A549 (cell line): ENCODE measurements around the gene ATXN7L1. TPM values are rescaled to one million over a fixed set of nuclear protein-coding genes. Genes with fewer than 3 reads are reported as not detected.

Experiments used
- ATAC-seq, 2 experiments: fragments of 200-7000 bp in 1 of 2; fragments of >200 bp in 1 of 2; cut with Nextera tagmentation in 1 of 2; cut with Tn5 transposase in 1 of 2; 3 replicates each; pipeline versions ENCODE4 v1.8.0 to v1.9.1; 2018 to 2020; ENCODE audit warnings: mild to moderate bottlenecking in 1 of 2, moderate library complexity in 1 of 2
- CTCF ChIA-PET: fragments of 300-600 bp; sonication (Branson Sonifier 250); formaldehyde crosslinking; extraction: SDS; loops from one replicate; lab custom pipeline; 2021; ENCODE audit warnings: antibody characterized with exemption, inconsistent platforms; lab: Yijun Ruan, JAX
- POLR2A ChIA-PET: fragments of 350-600 bp; formaldehyde crosslinking; extraction: SDS; loops from one replicate; lab custom pipeline; 2021; ENCODE audit warnings: antibody characterized with exemption, inconsistent platforms; lab: Yijun Ruan, JAX
- DNase-seq, 2 experiments: peaks; one replicate each; pipeline versions ENCODE4 v3.0.0 to v3.0.0-alpha.2; 2011 to 2016; ENCODE audit warnings: low read depth in 1 of 2, low spot score in 1 of 2
- FAIRE-seq: peaks from 2 replicates; lab custom pipeline; 2011; peaks lifted over from hg19 to GRCh38; lab: Jason Lieb, UNC
- H3K27ac ChIP-seq, 2 experiments: fragments of >200 bp; sonication (Bioruptor Twin); formaldehyde crosslinking; 3 replicates each; pipeline ENCODE4 v1.5.1; 2016 to 2017
- H3K4me1 ChIP-seq: fragments of >200 bp; sonication (Bioruptor Twin); formaldehyde crosslinking; 3 replicates; pipeline ENCODE4 v1.6.1; 2016
- H3K4me2 ChIP-seq: fragments of >200 bp; sonication (Bioruptor Twin); formaldehyde crosslinking; 3 replicates; pipeline ENCODE4 v1.6.1; 2016
- H3K4me3 ChIP-seq: fragments of >200 bp; sonication (Bioruptor Twin); formaldehyde crosslinking; 3 replicates; pipeline ENCODE4 v1.5.1; 2016
- H3K9me3 ChIP-seq: fragments of >200 bp; sonication (Bioruptor Twin); formaldehyde crosslinking; 3 replicates; pipeline ENCODE4 v1.6.1; 2016
- BHLHE40 ChIP-seq: IDR thresholded peaks from 2 replicates; pipeline ENCODE4 v1.6.1; 2012; ENCODE audit warnings: low read depth, low read length, inconsistent platforms
- CEBPB ChIP-seq, 2 experiments: fragments of >200 bp in 1 of 2; sonication (Bioruptor Twin) in 1 of 2; formaldehyde crosslinking in 1 of 2; IDR thresholded peaks; 2 replicates each; pipeline ENCODE4 v1.6.1; 2012 to 2016
- CHD2 ChIP-seq: fragments of 150-350 bp; IDR thresholded peaks from 2 replicates; pipeline ENCODE4 v1.6.1; 2014; ENCODE audit warnings: low read length; ENCODE audit not compliant: partially characterized antibody
- CHD4 ChIP-seq: fragments of 200-600 bp; sonication (generic); IDR thresholded peaks from 2 replicates; pipeline ENCODE4 v1.6.1; 2016; ENCODE audit warnings: antibody characterized with exemption, mild to moderate bottlenecking, borderline replicate concordance
- EHF ChIP-seq: fragments of 250-450 bp; sonication (Bioruptor Pico); IDR thresholded peaks from 2 replicates; pipeline ENCODE4 v1.5.0; 2020; ENCODE audit warnings: mild to moderate bottlenecking
- EHMT2 ChIP-seq: fragments of 200-600 bp; sonication (generic); IDR thresholded peaks from 2 replicates; pipeline ENCODE4 v1.6.1; 2016; ENCODE audit warnings: antibody characterized with exemption, low read depth, mild to moderate bottlenecking, moderate library complexity
- FOSB ChIP-seq: fragments of 250-450 bp; sonication (Bioruptor Pico); IDR thresholded peaks from 2 replicates; pipeline ENCODE4 v1.5.0; 2020; ENCODE audit warnings: mild to moderate bottlenecking, moderate library complexity
- FOSL2 ChIP-seq, 2 experiments: fragments of 450-650 bp in 1 of 2; fragments of >200 bp in 1 of 2; sonication (Bioruptor Twin) in 1 of 2; formaldehyde crosslinking; IDR thresholded peaks; 2 replicates each; pipeline versions ENCODE4 v1.5.0 to v1.6.1; 2016 to 2020; ENCODE audit warnings: mild to moderate bottlenecking in 1 of 2, moderate library complexity in 1 of 2
- HDAC2 ChIP-seq: fragments of 200-600 bp; sonication (generic); IDR thresholded peaks from 2 replicates; pipeline ENCODE4 v1.6.1; 2016
- HES2 ChIP-seq: fragments of >200 bp; sonication (Bioruptor Twin); formaldehyde crosslinking; IDR thresholded peaks from 2 replicates; pipeline ENCODE4 v1.6.1; 2016
- HEYL ChIP-seq: fragments of 250-450 bp; sonication (Bioruptor Pico); IDR thresholded peaks from 2 replicates; pipeline ENCODE4 v1.8.0; 2021; ENCODE audit warnings: mild to moderate bottlenecking, moderate library complexity
- JUN ChIP-seq, 2 experiments: fragments of >200 bp; sonication (Bioruptor Twin); formaldehyde crosslinking; IDR thresholded peaks; 2 replicates in 1 of 2; 3 replicates in 1 of 2; pipeline ENCODE4 v1.6.1; 2016 to 2017
- KDM5A ChIP-seq: fragments of 200-600 bp; sonication (generic); IDR thresholded peaks from 2 replicates; pipeline ENCODE4 v1.6.1; 2016; ENCODE audit warnings: antibody characterized with exemption, mild to moderate bottlenecking
- MAFK ChIP-seq: fragments of 450-650 bp; IDR thresholded peaks from 2 replicates; pipeline ENCODE4 v1.6.1; 2014; ENCODE audit not compliant: partially characterized antibody
- MYC ChIP-seq: IDR thresholded peaks from 2 replicates; pipeline ENCODE4 v1.6.1; 2012; ENCODE audit warnings: mild to moderate bottlenecking, inconsistent platforms, low read length, improper control_type of control experiment, borderline replicate concordance
- POLR2A ChIP-seq: IDR thresholded peaks from 2 replicates; pipeline ENCODE4 v1.6.1; 2012; ENCODE audit warnings: mild to moderate bottlenecking, low read length
- SREBF2 ChIP-seq: fragments of 450-650 bp; IDR thresholded peaks from 2 replicates; pipeline ENCODE4 v1.6.1; 2014; ENCODE audit warnings: mild to moderate bottlenecking, moderate library complexity
- TFCP2L1 ChIP-seq: fragments of 250-450 bp; sonication (Bioruptor Pico); IDR thresholded peaks from 2 replicates; pipeline ENCODE4 v1.5.0; 2021; ENCODE audit warnings: mild to moderate bottlenecking
- ZC3H11A ChIP-seq: fragments of 450-650 bp; IDR thresholded peaks from 2 replicates; pipeline ENCODE4 v1.6.1; 2014; ENCODE audit warnings: antibody characterized with exemption, mild to moderate bottlenecking
- ZNF302 ChIP-seq: fragments of 250-450 bp; sonication (Bioruptor Pico); IDR thresholded peaks from 2 replicates; pipeline ENCODE4 v1.9.0; 2021; ENCODE audit warnings: inconsistent platforms, mild to moderate bottlenecking, moderate library complexity
- WGBS: methylation state at CpG from one replicate; pipeline ENCODE4 v1.1.6; 2017; ENCODE audit errors: missing lambda C conversion rate; 5-methylcytosine and 5-hydroxymethylcytosine counted together
- polyA plus RNA-seq, 4 experiments: library from polyadenylated mRNA; depleted of rRNA in 3 of 4; stranded (reverse); fragments of >200 nt; fragmentation: RNase III in 1 of 4; extraction: RNeasy Plus Mini Kit Qiagen cat#74134 plus additional on column Dnase treatment in 1 of 4; gene quantifications; 2 replicates in 3 of 4; 3 replicates in 1 of 4; pipeline ENCODE4 v1.2.3, GENCODE V29; 2011 to 2017
- TF ChIP-seq, protein P1 (sequence below): fragments of >200 bp; sonication (Bioruptor Twin); formaldehyde crosslinking; IDR thresholded peaks from 3 replicates; pipeline ENCODE4 v1.6.1; 2016
- TF ChIP-seq, protein P2 (sequence below): fragments of 200-600 bp; sonication (generic); IDR thresholded peaks from 2 replicates; pipeline ENCODE4 v1.6.1; 2016; ENCODE audit warnings: antibody characterized with exemption, mild to moderate bottlenecking, moderate library complexity
- TF ChIP-seq, protein P3 (sequence below): fragments of 150-350 bp; IDR thresholded peaks from 2 replicates; pipeline ENCODE4 v1.6.1; 2014; ENCODE audit warnings: low read depth, mild to moderate bottlenecking, low read length
- TF ChIP-seq, protein P4 (sequence below): IDR thresholded peaks from 2 replicates; pipeline ENCODE4 v1.6.1; 2012

Gene ATXN7L1
- polyA plus RNA-seq, 2 of the 4 experiments (the other 2 are of a cell fraction) = 4.5 to 5.7 TPM

DNA sequence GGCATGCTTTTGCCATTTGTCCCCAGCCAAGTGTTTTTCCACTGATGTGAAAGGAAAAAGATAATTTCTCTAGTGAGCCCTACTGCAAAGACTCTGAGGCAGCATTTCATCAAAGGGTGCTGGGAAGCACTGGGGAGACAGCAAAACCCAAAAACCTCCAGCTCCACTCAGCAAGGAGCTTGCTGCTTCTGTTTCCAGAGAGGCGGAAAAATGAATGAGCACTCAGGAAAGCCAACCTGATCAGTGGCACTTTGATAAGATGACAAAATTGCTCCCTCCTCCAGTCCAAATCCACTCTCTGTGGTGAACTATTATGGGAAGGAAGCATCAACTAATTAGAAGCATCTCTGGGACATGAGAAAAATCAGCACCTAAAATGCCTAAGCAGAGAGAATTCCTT lies 68.2 kb downstream of the ATXN7L1 start:
- DNase-seq (no peak), FAIRE-seq (no peak), ATAC-seq (no peak)
- Histone ChIP-seq H3K4me2 (no peak overlapping the region), H3K27ac (no peak overlapping the region), H3K4me3 (no peak overlapping the region), H3K4me1 (peaks cover 21% of the 10 kb centered on the region), H3K9me3 (no peaks in the 10 kb centered on the region)
- ChIA-PET POLR2A (no interaction called here), CTCF (interaction anchor here (1.3 to 1.8 kb wide), 2 partner anchors 11 to 14 kb away, joined by 3 to 4 read pairs; no protein-coding TSS in a partner anchor)
- TF ChIP-seq SREBF2 = no peak
- no peak for TF ChIP-seq FOSL2 (IDR thresholded peaks at IDR 0.05)
- TF ChIP-seq FOSL2 (CRISPR knock-in tag; IDR thresholded peaks at IDR 0.05) = no peak
- no peak for TF ChIP-seq MYC
- no peak for TF ChIP-seq ZC3H11A
- 75% methylated on average over 1 of the region's 1 CpG for WGBS

GRCh38 chr7:105807448-105807762 lies 69.0 kb downstream of the ATXN7L1 start:
- no peak overlapping the region for H3K4me2 ChIP-seq
- H3K27ac ChIP-seq = no peak overlapping the region
- ChIA-PET CTCF (interaction anchor here (1.2 kb wide), 1 partner anchor 47 kb away, joined by 3 read pairs; no protein-coding TSS in a partner anchor), POLR2A (no interaction called here)
- ATAC-seq (no peak), FAIRE-seq (no peak), DNase-seq (no peak)
- H3K4me3 ChIP-seq = no peak overlapping the region
- peaks cover 29% of the 10 kb centered on the region for H3K4me1 ChIP-seq
- 92% methylated on average over 4 of the region's 4 CpGs for WGBS
- TF ChIP-seq, protein P1, sequence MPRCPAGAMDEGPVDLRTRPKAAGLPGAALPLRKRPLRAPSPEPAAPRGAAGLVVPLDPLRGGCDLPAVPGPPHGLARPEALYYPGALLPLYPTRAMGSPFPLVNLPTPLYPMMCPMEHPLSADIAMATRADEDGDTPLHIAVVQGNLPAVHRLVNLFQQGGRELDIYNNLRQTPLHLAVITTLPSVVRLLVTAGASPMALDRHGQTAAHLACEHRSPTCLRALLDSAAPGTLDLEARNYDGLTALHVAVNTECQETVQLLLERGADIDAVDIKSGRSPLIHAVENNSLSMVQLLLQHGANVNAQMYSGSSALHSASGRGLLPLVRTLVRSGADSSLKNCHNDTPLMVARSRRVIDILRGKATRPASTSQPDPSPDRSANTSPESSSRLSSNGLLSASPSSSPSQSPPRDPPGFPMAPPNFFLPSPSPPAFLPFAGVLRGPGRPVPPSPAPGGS = no peak
- TF ChIP-seq FOSB (CRISPR knock-in tag) (no peak), MYC (no peak), ZNF302 (CRISPR knock-in tag) (no peak), JUN (IDR thresholded peaks at IDR 0.05) (no peak), BHLHE40 (no peak), HES2 (no peak), HDAC2 (no peak), EHF (CRISPR knock-in tag) (no peak), MAFK (no peak), CHD2 (no peak), TFCP2L1 (CRISPR knock-in tag) (no peak)
- TF ChIP-seq, protein P2, sequence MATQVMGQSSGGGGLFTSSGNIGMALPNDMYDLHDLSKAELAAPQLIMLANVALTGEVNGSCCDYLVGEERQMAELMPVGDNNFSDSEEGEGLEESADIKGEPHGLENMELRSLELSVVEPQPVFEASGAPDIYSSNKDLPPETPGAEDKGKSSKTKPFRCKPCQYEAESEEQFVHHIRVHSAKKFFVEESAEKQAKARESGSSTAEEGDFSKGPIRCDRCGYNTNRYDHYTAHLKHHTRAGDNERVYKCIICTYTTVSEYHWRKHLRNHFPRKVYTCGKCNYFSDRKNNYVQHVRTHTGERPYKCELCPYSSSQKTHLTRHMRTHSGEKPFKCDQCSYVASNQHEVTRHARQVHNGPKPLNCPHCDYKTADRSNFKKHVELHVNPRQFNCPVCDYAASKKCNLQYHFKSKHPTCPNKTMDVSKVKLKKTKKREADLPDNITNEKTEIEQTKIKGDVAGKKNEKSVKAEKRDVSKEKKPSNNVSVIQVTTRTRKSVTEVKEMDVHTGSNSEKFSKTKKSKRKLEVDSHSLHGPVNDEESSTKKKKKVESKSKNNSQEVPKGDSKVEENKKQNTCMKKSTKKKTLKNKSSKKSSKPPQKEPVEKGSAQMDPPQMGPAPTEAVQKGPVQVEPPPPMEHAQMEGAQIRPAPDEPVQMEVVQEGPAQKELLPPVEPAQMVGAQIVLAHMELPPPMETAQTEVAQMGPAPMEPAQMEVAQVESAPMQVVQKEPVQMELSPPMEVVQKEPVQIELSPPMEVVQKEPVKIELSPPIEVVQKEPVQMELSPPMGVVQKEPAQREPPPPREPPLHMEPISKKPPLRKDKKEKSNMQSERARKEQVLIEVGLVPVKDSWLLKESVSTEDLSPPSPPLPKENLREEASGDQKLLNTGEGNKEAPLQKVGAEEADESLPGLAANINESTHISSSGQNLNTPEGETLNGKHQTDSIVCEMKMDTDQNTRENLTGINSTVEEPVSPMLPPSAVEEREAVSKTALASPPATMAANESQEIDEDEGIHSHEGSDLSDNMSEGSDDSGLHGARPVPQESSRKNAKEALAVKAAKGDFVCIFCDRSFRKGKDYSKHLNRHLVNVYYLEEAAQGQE = no peak
- no peaks in the 10 kb centered on the region for H3K9me3 ChIP-seq

GRCh38 chr7:105806592-105807447 lies 69.6 kb downstream of the ATXN7L1 start:
- 42% methylated on average over 5 of the region's 5 CpGs for WGBS
- Histone ChIP-seq H3K9me3 (no peaks in the 10 kb centered on the region), H3K4me1 (peaks cover 29% of the 10 kb centered on the region), H3K27ac (peak overlapping the region in 1 of 2 experiments; percentile 65; a peak in 3 of 6 replicates), H3K4me3 (no peak overlapping the region), H3K4me2 (0 out of 3 replicates have a peak overlapping the region, but pooled peaks have one; percentile 5)
- ChIA-PET POLR2A (no interaction called here), CTCF (interaction anchor here (1.1 to 2.2 kb wide), 3 partner anchors 10 to 70 kb away, joined by 3 to 11 read pairs (median 5); partner anchors contain the start of gene ATXN7L1)
- FAIRE-seq (no peak), ATAC-seq (peak; percentile 86 to 87), DNase-seq (peak; percentile 43 to 73)
- TF ChIP-seq CEBPB (IDR thresholded peaks at IDR 0.05) (no peak), CHD4 (no peak), MAFK (no peak), HEYL (no peak), EHMT2 (no peak), KDM5A (no peak), POLR2A (no peak), CHD2 (no peak), BHLHE40 (no peak)
- TF ChIP-seq, protein P1 = no peak
- TF ChIP-seq, protein P3, sequence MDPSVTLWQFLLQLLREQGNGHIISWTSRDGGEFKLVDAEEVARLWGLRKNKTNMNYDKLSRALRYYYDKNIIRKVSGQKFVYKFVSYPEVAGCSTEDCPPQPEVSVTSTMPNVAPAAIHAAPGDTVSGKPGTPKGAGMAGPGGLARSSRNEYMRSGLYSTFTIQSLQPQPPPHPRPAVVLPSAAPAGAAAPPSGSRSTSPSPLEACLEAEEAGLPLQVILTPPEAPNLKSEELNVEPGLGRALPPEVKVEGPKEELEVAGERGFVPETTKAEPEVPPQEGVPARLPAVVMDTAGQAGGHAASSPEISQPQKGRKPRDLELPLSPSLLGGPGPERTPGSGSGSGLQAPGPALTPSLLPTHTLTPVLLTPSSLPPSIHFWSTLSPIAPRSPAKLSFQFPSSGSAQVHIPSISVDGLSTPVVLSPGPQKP = no peak
- TF ChIP-seq, protein P4, sequence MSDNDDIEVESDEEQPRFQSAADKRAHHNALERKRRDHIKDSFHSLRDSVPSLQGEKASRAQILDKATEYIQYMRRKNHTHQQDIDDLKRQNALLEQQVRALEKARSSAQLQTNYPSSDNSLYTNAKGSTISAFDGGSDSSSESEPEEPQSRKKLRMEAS = peak; percentile 74
